HG02571 (cell line): ENCODE measurements around the gene KIT.

ENCODE experiments used
- ATAC-seq: cut with Tn5 transposase; IDR thresholded peaks from one replicate; pipeline ENCODE4 v1.9.1; 2021; ENCODE audit warnings: mild to moderate bottlenecking, moderate library complexity; ENCODE audit not compliant: unreplicated experiment

Gene KIT

GRCh38 chr4:54695788-54696187, 38.0 kb downstream of the KIT start:
- no peak for ATAC-seq

GRCh38 chr4:54696649-54697048, 38.9 kb downstream of the KIT start:
- ATAC-seq, result no peak

GRCh38 chr4:54700986-54701385, 43.2 kb downstream of the KIT start:
- no peak for ATAC-seq

- ATAC-seq, result no peak
These were observed 45.4 kb downstream of the KIT start for GRCh38 chr4:54703182-54703581.

- no peak for ATAC-seq
These were observed 49.6 kb downstream of the KIT start for GRCh38 chr4:54707406-54707805.

- ATAC-seq, result no peak
These were observed 50.9 kb downstream of the KIT start for GRCh38 chr4:54708339-54709279.

GRCh38 chr4:54709400-54709799, 51.6 kb downstream of the KIT start:
- no peak for ATAC-seq

- no peak for ATAC-seq
These were observed 54.4 kb downstream of the KIT start for GRCh38 chr4:54712206-54712605.

- no peak for ATAC-seq
These were observed 56.9 kb downstream of the KIT start for GRCh38 chr4:54714631-54715030.

GRCh38 chr4:54716478-54717065, 58.8 kb downstream of the KIT start:
- no peak for ATAC-seq

- no peak for ATAC-seq
These were observed 59.9 kb downstream of the KIT start for GRCh38 chr4:54717694-54718093.

- ATAC-seq, result no peak
These were observed 61.6 kb downstream of the KIT start for GRCh38 chr4:54719378-54719777.

GRCh38 chr4:54723220-54723619, 65.5 kb downstream of the KIT start:
- ATAC-seq, result no peak

- no peak for ATAC-seq
These were observed 66.1 kb downstream of the KIT start for GRCh38 chr4:54723820-54724219.

GRCh38 chr4:54726907-54727306, 69.2 kb downstream of the KIT start:
- ATAC-seq, result no peak

- ATAC-seq, result no peak
These were observed 69.6 kb downstream of the KIT start for GRCh38 chr4:54727346-54727745.

GRCh38 chr4:54728368-54728767, 70.6 kb downstream of the KIT start:
- ATAC-seq, result no peak

- no peak for ATAC-seq
These were observed 71.5 kb downstream of the KIT start for GRCh38 chr4:54729256-54729655.

- ATAC-seq, result no peak
These were observed 72.8 kb downstream of the KIT start for GRCh38 chr4:54730581-54730980.

- ATAC-seq, result no peak
These were observed 73.8 kb downstream of the KIT start for GRCh38 chr4:54731552-54731951.

- no peak for ATAC-seq
These were observed 74.2 kb downstream of the KIT start for GRCh38 chr4:54731976-54732375.

GRCh38 chr4:54737421-54737820, 79.7 kb downstream of the KIT start:
- no peak for ATAC-seq
